HG03457 (cell line): ENCODE data around the gene SEC24C.
"Not testable (repeated sequence)": the region's sequence is repeated elsewhere in the genome, so short reads cannot be mapped to it uniquely, and the experiment has no call there.

Experiments used
- ATAC-seq: cut with Tn5 transposase; IDR thresholded peaks from one replicate; pipeline ENCODE4 v1.9.1; 2021; ENCODE audit warnings: moderate number of reproducible peaks; ENCODE audit not compliant: unreplicated experiment

Gene SEC24C, protein sequence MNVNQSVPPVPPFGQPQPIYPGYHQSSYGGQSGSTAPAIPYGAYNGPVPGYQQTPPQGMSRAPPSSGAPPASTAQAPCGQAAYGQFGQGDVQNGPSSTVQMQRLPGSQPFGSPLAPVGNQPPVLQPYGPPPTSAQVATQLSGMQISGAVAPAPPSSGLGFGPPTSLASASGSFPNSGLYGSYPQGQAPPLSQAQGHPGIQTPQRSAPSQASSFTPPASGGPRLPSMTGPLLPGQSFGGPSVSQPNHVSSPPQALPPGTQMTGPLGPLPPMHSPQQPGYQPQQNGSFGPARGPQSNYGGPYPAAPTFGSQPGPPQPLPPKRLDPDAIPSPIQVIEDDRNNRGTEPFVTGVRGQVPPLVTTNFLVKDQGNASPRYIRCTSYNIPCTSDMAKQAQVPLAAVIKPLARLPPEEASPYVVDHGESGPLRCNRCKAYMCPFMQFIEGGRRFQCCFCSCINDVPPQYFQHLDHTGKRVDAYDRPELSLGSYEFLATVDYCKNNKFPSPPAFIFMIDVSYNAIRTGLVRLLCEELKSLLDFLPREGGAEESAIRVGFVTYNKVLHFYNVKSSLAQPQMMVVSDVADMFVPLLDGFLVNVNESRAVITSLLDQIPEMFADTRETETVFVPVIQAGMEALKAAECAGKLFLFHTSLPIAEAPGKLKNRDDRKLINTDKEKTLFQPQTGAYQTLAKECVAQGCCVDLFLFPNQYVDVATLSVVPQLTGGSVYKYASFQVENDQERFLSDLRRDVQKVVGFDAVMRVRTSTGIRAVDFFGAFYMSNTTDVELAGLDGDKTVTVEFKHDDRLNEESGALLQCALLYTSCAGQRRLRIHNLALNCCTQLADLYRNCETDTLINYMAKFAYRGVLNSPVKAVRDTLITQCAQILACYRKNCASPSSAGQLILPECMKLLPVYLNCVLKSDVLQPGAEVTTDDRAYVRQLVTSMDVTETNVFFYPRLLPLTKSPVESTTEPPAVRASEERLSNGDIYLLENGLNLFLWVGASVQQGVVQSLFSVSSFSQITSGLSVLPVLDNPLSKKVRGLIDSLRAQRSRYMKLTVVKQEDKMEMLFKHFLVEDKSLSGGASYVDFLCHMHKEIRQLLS

GRCh38 chr10:73743905-73744663 is at the start of gene SEC24C:
TSS of gene SEC24C (plus strand) at chr10:73744372. CDS start at chr10:73746833, 2,461 bp downstream.
- peak; percentile 73 for ATAC-seq

DNA sequence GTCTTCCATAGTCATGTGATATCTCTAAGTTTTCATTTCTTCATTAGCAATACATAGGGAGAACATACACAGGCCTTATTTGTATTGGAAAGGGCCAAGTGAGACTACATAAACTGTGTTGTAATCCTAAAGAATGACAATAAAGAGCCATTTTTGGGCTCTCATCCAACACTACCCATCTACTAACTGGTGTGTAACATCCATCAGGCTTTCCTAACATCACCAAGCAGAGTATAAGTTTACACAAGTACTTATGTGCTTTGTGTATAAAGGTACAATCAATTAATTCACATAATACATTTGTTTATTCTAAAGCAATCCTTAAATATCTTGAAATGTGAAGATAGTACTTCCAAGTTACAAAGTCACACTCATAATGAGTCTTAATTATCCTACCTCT is 48.9 kb upstream of the SEC24C start:
- ATAC-seq = not testable (repeated sequence)

DNA sequence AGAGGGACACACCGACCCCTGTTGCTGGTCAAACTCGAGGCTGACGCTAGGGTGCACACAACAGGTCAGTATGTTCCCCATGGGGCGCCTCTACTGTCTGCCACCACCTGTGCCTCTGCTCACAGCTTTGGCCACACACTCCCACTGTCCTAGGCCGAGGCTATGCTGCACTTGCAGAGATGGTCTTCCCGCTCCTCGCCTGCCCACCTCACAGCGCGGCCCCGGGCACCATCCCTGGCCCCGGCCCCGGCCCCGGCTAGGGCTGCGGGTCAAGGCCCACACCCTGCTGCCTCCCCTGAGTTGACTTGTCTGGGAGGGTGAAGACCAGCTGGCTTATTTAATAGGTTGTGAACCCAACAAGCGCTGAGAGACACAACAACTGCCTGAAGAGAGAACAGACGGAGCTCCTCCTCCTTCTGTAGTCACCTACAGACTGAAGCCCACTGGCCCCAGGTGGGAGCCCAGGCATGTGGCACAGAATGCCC is 46.5 kb upstream of the SEC24C start, which contains the start of gene AGAP5:
TSS of gene AGAP5 (minus strand) at position 435 of the 485 bp plus-strand sequence. CDS start at position 81, 354 bp downstream.
- not testable (repeated sequence) for ATAC-seq

GRCh38 chr10:73698819-73699218 is 45.4 kb upstream of the SEC24C start:
- ATAC-seq = not testable (repeated sequence)

- ATAC-seq = not testable (repeated sequence)
Observed at GRCh38 chr10:73703924-73704323, 40.2 kb upstream of the SEC24C start.

- ATAC-seq = not testable (repeated sequence)
Observed at GRCh38 chr10:73705506-73706072, 38.6 kb upstream of the SEC24C start.

DNA sequence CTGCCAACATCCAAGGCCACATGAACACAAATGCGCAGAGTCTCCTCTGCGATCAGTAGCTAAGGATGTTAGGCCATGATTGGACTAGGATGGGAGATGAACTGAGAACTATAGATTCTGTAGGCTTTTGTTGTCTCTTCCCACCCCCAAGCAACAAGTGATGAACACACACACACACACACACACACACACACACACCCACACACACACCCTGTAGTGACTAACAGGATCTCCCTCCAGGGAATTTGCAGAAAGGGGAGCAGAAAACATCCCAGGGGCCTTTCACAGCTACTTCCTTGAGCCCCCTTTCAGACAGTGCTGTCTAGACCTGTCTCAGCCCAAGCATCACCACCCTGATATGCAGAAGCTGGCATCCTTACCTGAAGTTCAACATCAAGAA is 37.7 kb upstream of the SEC24C start:
- not testable (repeated sequence) for ATAC-seq

GRCh38 chr10:73707628-73708027 is 36.5 kb upstream of the SEC24C start:
- ATAC-seq = not testable (repeated sequence)

DNA sequence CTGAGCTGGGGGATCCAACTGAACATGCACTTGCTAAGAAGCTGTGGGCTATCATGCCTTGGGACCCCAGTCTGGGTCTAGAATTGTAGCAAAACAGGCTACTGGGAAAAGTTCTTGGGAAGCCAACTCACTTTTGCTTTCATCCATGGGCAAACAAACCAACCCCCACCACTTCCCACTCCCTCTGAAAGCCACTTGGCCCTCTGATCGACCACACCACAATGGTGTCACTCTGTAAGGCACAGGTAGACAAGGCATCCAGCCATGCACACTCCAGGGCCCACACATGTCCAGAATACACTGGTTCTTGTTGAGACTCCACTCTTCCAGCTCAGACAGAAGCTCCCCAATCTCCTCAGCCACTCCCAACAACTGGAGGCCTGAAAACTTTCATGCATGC is 36.0 kb upstream of the SEC24C start:
- not testable (repeated sequence) for ATAC-seq

DNA sequence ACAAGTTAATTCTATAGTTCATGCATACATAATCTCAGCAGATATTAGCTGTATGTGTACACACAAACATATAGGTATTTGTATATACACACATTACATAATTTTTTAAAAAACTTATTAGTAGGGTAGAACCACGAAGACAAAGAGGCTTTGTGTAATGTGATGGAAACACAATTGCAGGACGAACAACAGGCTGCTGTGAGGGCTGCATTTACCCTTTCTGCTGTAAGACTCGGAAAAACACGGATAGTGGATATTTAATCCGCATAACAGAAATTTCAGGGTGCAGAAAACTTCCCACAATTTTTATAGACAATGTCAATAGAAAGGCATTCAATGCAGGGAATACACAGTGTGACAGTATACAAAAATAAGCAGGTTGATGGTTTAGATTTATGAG is 32.5 kb upstream of the SEC24C start:
- not testable (repeated sequence) for ATAC-seq

DNA sequence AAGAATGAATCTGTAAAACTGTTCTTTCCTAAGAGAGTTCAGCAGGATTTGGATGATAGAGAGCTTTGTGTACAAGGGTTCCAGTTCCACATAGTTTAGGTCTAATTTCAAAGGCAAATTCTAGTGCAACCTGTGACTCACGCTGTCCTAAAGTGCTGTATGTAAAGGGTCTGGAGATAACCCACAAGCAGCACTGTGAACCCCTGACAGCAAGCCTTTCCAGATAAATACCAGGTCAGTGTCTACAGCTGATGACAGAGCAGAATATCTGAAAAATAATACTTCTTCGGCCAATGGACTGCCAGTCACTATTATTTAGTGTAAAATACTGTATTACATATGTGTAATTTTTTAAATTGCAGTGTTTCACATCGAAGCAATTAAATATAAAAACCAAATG is 30.3 kb upstream of the SEC24C start:
- ATAC-seq = not testable (repeated sequence)

DNA sequence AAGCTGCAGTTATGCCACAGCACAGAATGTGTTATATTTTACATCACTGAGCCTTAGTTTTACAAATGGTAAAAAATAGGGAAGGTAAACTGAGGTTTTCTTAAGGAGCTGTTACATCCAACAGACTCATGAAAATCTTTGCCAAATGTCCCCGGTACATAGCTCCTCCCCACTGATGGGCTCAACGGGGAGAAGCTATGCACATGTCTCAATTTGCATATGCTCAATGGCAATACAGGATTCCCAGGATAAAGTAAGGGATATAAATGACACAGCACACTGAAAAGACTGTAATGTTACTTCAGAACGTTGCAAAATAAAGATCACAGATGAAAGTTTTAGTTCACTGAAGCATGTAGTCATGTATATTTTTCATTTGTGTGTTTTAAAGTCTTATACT is 29.7 kb upstream of the SEC24C start:
- ATAC-seq = not testable (repeated sequence)

DNA sequence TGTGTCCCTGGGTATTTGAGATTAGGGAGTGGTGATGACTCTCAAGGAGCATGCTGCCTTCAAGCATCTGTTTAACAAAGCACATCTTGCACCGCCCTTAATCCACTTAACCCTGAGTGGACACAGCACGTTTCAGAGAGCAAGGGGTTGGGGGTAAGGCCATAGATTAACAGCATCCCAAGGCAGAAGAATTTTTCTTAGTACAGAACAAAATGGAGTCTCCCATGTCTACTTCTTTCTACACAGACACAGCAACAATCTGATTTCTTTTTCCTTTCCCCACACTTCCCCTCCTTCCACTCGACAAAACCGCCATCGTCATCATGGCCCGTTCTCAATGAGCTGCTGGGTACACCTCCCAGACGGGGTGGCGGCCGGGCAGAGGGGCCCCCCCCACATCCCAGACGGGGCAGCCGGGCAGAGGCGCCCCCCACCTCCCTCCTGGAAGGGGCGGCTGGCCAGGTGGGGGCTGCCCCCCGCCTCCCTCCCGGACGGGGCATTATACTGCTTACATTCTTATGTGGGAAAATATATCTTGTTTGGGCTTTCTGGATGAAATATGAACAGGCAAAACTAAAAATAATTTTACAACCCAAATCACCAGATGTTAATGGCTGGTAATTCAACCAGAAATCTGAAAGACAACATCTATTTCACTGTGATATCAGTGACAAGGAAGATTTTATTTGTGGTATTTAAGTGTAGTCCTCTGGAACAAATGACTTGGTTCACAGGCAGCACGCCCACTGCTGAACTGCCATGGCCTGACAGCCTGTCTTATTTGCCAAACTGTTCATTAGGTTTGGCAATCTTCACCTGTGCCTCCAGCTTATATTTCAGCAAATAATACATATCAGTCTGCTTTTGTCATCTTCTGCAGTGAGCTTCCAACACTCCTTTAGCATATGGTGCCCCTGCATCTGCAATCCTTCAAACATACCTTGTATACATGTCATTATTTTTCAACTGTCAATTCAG is 28.7 kb upstream of the SEC24C start:
- not testable (repeated sequence) for ATAC-seq

GRCh38 chr10:73716251-73716650 is 27.9 kb upstream of the SEC24C start:
- ATAC-seq = no peak

DNA sequence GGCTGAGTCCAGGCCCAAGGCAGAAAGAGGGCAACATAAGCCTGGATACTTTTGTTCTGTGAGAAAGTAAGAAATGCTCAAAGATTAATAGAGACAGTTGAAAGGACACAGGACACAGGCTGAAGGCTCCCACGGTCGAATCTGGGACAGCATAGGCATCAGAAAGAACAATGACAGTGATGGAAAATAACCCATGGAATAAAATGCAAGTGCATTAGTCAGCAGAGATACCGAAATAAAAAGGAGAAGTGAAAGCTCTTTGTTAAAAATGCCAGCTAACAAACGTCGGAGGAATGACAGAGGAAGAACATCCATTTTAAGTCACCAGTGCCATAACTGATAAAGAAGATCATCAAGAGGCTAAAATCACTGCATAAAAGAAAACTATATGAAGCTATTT is 26.6 kb upstream of the SEC24C start:
- no peak for ATAC-seq

GRCh38 chr10:73720561-73720960 is 23.6 kb upstream of the SEC24C start:
- not testable (repeated sequence) for ATAC-seq

GRCh38 chr10:73723516-73723915 is 20.7 kb upstream of the SEC24C start:
- no peak for ATAC-seq

GRCh38 chr10:73729781-73730152 is 14.4 kb upstream of the SEC24C start:
- ATAC-seq = not testable (repeated sequence)
